Activated CD4-positive, alpha-beta T cell treated with anti-CD3 and anti-CD28 coated beads, Interleukin-10, Interleukin-2, amounts not matched to agents 100 ng/mL and 50 ng/mL, durations not matched to agents 16 hours and 8 hours (primary cell): ENCODE results near the gene DBI.
"Not testable (repeated sequence)": the region's sequence is repeated elsewhere in the genome, so short reads cannot be mapped to it uniquely, and the experiment has no call there.

Experiments used
- DNase-seq: peaks from one replicate; pipeline ENCODE4 v3.0.0-alpha.2; 2020

DBI gene

GRCh38 chr2:119366161-119366648 is 572 bp upstream of the DBI start:
- peak; percentile 16 for DNase-seq

- peak; percentile 67 for DNase-seq
Observed at GRCh38 chr2:119367472-119368099, 809 bp downstream of the DBI start.

GRCh38 chr2:119369845-119370244 is 3.1 kb downstream of the DBI start:
- no peak for DNase-seq

GRCh38 chr2:119371111-119371510 is 4.3 kb downstream of the DBI start:
- no peak for DNase-seq

- DNase-seq, result no peak
Observed at GRCh38 chr2:119372778-119373568, 6.2 kb downstream of the DBI start.

- not testable (repeated sequence) for DNase-seq
Observed at GRCh38 chr2:119373907-119374745, 7.3 kb downstream of the DBI start.

GRCh38 chr2:119376406-119376805 is 9.6 kb downstream of the DBI start:
- DNase-seq, result not testable (repeated sequence)

- DNase-seq, result no peak
Observed at GRCh38 chr2:119376810-119377209, 10.0 kb downstream of the DBI start.

GRCh38 chr2:119377294-119377992 is 10.7 kb downstream of the DBI start:
- DNase-seq, result no peak

- DNase-seq, result no peak
Observed at GRCh38 chr2:119377993-119378345, 11.2 kb downstream of the DBI start.

GRCh38 chr2:119378566-119378965 is 11.8 kb downstream of the DBI start:
- no peak for DNase-seq

- no peak for DNase-seq
Observed at GRCh38 chr2:119383410-119384140, 16.8 kb downstream of the DBI start.

- no peak for DNase-seq
Observed at GRCh38 chr2:119384971-119385370, 18.2 kb downstream of the DBI start.

- DNase-seq, result no peak
Observed at GRCh38 chr2:119385466-119385865, 18.7 kb downstream of the DBI start.

- peak; percentile 34 for DNase-seq
Observed at GRCh38 chr2:119387381-119388129, 20.8 kb downstream of the DBI start.

- no peak for DNase-seq
Observed at GRCh38 chr2:119389615-119390306, 23.0 kb downstream of the DBI start.

GRCh38 chr2:119393971-119394748 is 27.4 kb downstream of the DBI start:
- no peak for DNase-seq

- no peak for DNase-seq
Observed at GRCh38 chr2:119397196-119397595, 30.4 kb downstream of the DBI start.

- DNase-seq, result no peak
Observed at GRCh38 chr2:119402106-119402505, 35.3 kb downstream of the DBI start.
